ENCODE results near the gene ATXN10.

ATXN10 gene

DNA sequence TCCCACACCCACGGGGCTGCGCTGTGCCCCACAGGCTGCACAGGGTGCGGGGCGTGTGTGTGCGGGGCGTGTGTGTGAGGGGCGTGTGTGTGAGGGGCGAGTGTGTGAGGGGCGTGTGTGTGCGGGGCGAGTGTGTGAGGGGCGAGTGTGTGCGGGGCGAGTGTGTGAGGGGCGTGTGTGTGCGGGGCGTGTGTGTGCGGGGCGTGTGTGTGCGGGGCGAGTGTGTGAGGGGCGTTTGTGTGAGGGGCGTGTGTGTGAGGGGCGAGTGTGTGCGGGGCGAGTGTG, 218.7 kb downstream of the ATXN10 start:
- no peak for DNase-seq (ENCODE audit: low read depth in 2 of 2)

DNA sequence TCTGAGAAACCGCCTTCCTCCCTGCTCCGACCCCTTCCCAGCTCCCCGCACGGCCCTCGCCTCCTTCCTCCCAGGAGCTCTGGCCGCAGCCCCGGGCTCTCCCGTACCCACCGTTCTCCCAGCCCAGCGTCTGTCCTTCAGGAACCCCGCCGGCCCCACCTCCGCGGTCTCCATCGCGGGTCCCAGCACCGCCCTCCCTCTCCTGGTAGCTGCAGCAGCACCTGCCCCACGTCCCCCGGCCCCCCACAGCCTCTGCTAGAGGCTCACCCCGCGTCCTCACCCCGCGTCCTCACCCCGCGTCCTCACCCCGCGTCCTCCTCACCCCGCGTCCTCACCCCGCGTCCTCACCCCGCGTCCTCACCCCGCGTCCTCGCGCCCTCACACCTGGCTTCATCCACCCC, 219.4 kb downstream of the ATXN10 start:
- no peak for DNase-seq (ENCODE audit: low read depth in 2 of 2)

DNA sequence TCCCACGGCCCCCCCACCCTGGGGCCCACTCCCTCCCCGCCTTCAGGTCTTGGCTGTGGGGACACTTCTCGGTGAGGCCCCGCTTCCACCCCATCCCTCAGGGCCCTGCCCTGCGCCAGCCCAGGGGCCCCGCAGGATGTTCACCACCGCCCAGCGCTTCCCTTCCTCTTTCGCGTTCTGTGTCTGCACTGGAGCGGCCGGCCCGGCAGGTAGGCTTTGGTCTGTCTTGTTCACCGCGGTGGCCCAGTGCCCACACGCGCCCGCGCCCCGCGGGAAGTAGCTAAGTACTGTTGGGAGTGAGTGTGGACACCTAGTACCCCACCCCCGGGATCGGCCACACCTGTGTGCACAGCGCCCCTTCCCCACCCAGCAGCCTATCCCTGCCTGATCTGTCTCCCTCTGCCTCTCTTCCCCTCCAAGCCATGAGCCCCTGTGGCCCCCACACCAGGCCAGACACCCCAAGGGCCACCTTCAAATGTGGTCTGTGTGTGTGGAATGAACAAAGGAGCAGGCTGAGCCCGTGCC, 219.9 kb downstream of the ATXN10 start:
- no peak for DNase-seq (ENCODE audit: low read depth in 2 of 2)

DNA sequence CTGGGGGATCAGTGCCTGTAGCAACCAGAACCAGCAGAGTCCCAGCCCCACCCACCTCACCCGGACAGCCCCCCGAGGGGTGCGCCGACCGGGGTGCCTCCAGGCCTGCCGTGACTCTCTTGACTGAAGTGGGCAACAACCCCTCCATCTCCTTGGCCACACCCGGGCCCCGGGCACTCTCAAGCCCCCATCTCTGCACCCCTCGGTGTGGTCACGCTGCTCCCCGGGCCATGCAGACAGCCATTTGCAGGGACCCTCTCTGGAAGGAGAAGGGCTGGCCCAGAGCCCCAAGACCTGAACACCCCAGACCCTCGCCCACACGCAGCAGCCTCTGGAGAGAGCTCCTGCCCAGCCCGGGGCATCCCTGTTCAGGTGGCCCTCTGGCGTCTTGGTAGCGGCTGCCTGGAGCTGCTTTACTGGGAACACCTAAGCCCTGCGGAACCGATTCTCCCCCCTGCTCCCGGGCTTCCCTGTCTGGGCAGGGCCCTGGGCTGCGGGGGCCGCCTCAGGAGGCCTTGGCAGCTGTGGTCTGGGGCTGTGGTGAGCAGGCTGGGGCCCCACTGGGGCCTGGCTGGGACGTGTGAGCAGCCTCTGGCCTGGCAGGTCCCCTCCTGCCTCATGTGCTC, 220.5 kb downstream of the ATXN10 start:
- no peak for DNase-seq (ENCODE audit: low read depth in 2 of 2)

DNA sequence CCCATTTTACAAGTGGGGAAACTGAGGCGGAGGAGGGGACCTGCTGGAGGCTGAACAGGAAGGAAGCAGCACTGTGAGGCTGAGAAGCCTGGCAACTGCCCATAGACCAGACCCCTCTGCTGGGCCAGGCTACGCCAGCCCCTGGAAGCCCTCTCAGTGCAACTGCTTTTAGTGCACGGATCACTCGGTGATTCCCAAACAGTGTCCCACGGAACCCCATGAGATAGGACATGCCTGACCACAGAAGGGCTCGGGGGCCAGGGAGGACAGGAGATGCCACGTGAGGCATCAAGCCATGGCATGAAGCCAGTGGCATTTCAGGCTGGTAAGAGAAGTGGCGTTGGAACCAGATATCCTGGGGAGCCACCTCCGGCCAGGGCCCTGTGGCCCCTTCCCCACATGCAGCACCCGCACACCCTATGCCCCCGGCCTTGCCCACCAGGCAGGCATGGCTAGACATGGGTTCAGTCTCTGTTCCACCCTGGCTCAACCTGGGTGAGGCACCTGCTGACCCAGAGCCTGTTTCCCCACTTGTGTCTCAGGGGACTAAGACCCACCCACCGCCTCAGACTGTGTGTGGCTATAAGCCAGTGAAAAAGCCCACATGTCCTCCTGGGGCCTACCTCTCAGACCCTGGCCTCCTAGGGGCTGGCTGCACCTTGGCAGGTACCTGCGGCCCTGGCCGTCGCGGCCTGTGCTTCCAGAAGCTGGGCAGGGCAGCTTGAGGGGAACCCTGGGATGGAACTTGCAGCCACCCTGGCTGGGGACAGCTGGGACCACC, 221.2 kb downstream of the ATXN10 start:
- DNase-seq (ENCODE audit: low read depth in 2 of 2) = no peak

DNA sequence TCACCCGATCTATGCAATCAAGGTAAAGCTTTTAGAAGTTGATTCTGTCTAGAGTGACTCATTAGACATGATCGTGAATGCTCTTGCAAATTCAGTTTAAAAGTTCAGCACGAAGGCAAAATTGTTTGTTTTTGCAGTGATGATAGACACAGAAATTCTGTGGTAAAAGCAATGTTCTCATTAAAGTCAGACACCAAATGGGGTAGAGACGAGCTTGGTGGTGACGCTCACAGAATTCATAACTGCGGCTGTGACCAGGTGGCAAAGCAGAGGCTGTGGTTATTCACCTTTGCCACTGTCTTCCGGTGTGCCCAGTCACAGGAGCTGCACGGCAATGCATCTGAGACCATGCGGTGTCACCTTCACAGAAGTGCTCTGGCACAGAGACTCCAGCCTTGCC, 221.9 kb downstream of the ATXN10 start:
- DNase-seq (ENCODE audit: low read depth in 2 of 2) = no peak

All from stimulated activated CD4-positive, alpha-beta T cell treated with anti-CD3 and anti-CD28 coated beads, Interleukin-4, amount 100 ng/mL, for 48 hours (primary cell).